Stimulated activated naive CD8-positive, alpha-beta T cell treated with anti-CD3 and anti-CD28 coated beads, Interleukin-15, Interleukin-2, amounts not matched to agents 100 U/mL and 50 U/mL, for 24 hours (primary cell): ENCODE data around the gene SNAP47.
"Not testable (repeated sequence)": the region's sequence is repeated elsewhere in the genome, so short reads cannot be mapped to it uniquely, and the experiment has no call there.

Experiments used
- ATAC-seq: fragments of 150-1000 bp; cut with Tn5 transposase; one replicate; pipeline ENCODE4 v1.10.0; 2021
- DNase-seq: peaks from one replicate; pipeline ENCODE4 v3.0.0; 2021

Gene SNAP47, protein sequence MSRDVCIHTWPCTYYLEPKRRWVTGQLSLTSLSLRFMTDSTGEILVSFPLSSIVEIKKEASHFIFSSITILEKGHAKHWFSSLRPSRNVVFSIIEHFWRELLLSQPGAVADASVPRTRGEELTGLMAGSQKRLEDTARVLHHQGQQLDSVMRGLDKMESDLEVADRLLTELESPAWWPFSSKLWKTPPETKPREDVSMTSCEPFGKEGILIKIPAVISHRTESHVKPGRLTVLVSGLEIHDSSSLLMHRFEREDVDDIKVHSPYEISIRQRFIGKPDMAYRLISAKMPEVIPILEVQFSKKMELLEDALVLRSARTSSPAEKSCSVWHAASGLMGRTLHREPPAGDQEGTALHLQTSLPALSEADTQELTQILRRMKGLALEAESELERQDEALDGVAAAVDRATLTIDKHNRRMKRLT

GRCh38 chr1:227734856-227735538 lies at the start of gene SNAP47, which contains the start of gene JMJD4:
Gene SNAP47, plus strand, starts transcription at chr1:227735435. Its CDS starts 12,302 bp downstream, at chr1:227747737.
Gene JMJD4, minus strand, starts transcription at chr1:227735302. Its CDS starts 29 bp downstream, at chr1:227735273.
- DNase-seq (peak; percentile 93), ATAC-seq (peak; percentile 95)

- DNase-seq (no peak), ATAC-seq (no peak)
Observed at GRCh38 chr1:227685807-227686206, 49.4 kb upstream of the SNAP47 start.

GRCh38 chr1:227697321-227697864 lies 37.8 kb upstream of the SNAP47 start:
- no peak for ATAC-seq
- no peak for DNase-seq

DNA sequence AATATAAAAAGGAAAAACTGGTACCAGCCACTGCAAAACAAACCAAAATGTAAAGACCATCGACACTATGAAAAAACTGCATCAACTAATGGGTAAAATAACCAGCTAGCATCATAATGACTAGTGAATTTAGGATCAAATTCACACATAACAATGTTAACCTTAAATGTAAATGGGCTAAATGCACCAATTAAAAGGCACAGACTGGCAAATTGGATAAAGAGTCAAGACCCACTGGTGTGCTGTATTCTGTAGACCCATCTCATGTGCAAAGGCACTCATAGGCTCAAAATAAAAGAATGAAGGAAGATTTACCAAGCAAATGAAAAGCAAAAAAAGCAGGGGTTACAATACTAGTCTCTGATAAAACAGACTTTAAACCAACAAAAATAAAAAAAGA lies 33.6 kb upstream of the SNAP47 start:
- not testable (repeated sequence) for DNase-seq, ATAC-seq

DNA sequence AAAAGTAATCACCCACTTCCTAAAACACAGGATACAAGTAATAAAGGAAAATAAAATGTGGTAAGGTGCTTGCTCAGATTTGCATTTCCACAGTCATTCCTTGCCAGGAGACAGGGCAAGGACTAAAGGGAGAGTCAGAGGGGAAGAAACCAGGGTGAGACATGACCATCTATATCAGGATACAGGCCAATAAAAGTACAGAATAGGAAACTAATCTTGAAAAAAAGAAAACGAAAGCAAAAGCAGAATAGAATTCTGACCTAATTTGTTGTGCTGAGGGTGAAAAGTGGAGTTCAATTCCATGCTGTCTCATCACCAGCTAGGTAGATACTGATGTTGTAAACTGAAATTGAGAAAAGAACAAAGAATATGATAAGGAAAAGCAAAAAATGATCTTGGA lies 27.4 kb upstream of the SNAP47 start:
- DNase-seq = no peak
- no peak for ATAC-seq

- no peak for ATAC-seq
Observed at GRCh38 chr1:227709451-227709850, 25.8 kb upstream of the SNAP47 start.

DNA sequence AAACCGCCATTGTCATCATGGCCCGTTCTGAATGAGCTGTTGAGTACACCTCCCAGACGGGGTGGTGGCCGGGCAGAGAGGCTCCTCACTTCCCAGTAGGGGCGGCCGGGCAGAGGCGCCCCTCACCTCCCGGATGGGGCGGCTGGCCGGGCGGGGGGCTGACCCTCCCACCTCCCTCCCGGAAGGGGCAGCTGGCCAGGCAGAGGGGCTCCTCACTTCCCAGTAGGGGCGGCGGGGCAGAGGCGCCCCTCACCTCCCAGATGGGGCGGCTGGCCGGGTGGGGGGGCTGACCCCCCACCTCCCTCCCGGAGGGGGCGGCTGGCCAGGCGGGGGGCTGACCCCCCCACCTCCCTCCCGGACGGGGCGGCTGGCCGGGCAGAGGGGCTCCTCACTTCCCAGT lies 24.8 kb upstream of the SNAP47 start:
- not testable (repeated sequence) for ATAC-seq

More at GRCh38 chr1:227709451-227709850, 25.8 kb upstream of the SNAP47 start:
- DNase-seq = no peak

GRCh38 chr1:227712648-227713047 lies 22.6 kb upstream of the SNAP47 start:
- ATAC-seq = no peak
- DNase-seq = no peak

More for the DNA sequence above, 24.8 kb upstream of the SNAP47 start:
- DNase-seq = not testable (repeated sequence)

GRCh38 chr1:227718932-227719331 lies 16.3 kb upstream of the SNAP47 start:
- DNase-seq (no peak), ATAC-seq (no peak)

- DNase-seq = no peak
Observed at GRCh38 chr1:227723474-227723873, 11.8 kb upstream of the SNAP47 start.

GRCh38 chr1:227725046-227725445 lies 10.2 kb upstream of the SNAP47 start:
- DNase-seq (no peak), ATAC-seq (no peak)

More at GRCh38 chr1:227723474-227723873, 11.8 kb upstream of the SNAP47 start:
- ATAC-seq = no peak

GRCh38 chr1:227726318-227726717 lies 8.9 kb upstream of the SNAP47 start:
- DNase-seq = no peak
- no peak for ATAC-seq

- no peak for ATAC-seq
- no peak for DNase-seq
Observed at GRCh38 chr1:227726924-227727599, 8.2 kb upstream of the SNAP47 start.

DNA sequence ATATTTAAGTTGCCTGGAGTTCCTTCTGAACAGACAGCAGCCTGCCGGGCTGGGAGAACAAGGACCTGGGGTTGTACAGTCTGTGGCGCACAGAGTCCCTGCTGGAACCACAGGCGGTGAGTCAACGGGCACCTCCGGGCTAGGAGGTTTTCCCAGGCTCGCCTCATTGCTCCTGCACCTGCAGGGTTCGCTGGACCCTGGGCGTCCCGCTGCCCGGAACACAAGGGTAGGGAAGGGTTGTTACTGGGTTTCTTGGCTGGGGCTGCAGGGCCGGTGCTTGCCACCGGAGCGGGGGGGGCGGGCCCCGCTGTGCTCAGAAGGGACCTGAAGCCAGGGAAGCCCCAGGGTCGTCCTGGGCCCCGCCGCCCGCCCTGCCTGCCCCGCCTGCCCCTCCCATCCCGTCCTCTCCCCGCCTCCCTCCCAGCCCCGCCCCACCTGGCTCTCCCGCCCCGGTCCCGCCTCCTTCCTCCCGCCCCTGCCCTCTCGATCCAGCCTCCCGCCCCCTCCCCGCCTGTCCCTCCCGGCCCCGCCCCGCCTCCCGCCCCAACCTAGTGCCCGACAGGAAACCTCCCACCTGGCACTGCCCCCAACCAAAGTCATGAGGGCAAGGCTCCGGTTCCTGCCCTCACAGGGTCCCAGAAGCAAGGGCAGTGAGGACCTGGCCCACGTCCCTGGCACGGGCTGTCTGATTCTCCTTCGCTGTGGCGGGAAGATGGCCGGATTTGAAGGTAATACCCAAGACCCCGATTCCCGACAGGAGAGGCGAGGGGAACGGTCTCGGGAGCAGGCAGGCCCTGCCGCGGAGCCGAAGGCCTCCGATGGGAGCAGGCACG lies 7.0 kb upstream of the SNAP47 start:
- DNase-seq (peak; percentile 76), ATAC-seq (peak; percentile 55)

DNA sequence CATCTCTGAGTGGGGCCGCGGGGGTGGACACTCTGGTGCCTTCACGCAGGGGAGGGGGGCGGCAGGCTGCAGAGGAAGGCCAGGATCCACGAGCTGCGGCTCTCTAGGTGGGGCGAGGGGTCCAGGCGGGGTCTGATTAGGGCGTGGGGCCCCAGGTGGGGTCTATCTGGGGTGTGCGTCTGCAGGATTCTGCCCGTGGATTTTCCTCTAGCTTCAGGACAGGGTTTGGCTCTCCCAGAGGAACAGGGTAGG lies 6.4 kb upstream of the SNAP47 start:
- no peak for ATAC-seq
- no peak for DNase-seq

DNA sequence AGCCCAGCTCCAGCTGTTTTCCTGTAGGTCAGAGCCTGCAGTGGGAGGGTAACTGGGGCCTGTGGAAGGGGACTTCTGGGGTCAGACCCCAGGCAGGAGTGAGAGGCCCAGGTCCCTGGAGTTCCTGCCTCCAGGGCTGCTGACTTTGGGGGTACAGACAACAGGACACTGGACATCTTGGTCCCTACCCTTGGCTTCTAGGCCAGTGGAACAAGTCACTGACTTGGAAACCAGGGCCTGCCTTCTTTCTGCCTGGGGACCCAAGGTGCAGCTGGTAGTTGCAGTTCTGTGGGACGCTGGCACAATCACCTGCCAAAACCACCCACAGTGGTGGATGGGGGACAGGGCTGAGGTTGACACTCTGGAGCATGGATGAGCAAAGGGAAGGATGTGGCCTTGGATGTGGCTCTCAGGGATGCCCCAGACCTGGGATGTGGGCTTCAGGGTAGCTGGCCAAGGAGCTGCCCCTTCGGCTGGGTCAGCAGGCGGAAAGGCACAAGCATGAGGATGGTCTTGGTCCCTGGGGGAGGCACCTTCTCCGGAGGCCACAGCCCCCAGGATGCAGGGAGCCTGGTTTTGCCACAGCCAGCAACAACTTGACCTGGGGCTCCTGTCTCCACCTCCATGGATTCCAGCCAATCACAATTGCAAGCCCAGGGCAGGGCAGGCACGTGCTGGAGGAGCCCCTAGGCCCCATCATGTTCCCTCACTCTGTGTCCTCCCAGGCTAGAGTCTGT lies 5.9 kb upstream of the SNAP47 start:
- no peak for ATAC-seq
- DNase-seq = no peak

GRCh38 chr1:227729881-227730629 lies 5.2 kb upstream of the SNAP47 start:
- DNase-seq (peak; percentile 56), ATAC-seq (no peak)

- ATAC-seq (no peak), DNase-seq (no peak)
Observed at GRCh38 chr1:227730630-227731151, 4.5 kb upstream of the SNAP47 start.

- DNase-seq (no peak), ATAC-seq (no peak)
Observed at GRCh38 chr1:227731241-227731677, 4.0 kb upstream of the SNAP47 start.
